ENCODE results near the gene MMAA.
"Not testable (repeated sequence)": the region's sequence is repeated elsewhere in the genome, so short reads cannot be mapped to it uniquely, and the experiment has no call there.

The MMAA gene

GRCh38 chr4:145686991-145687390, 67.8 kb downstream of the MMAA start:
- H3K4me3 ChIP-seq (replicated peaks; ENCODE audit: low read depth, low read length): no peak overlapping the region
- no peak for DNase-seq (ENCODE audit: extremely low read depth, low read depth)
- no peak for TF ChIP-seq CTCF (IDR thresholded peaks at IDR 0.05; ENCODE audit: low read depth, low read length, missing control alignments)

GRCh38 chr4:145690610-145691009, 71.4 kb downstream of the MMAA start:
- DNase-seq (ENCODE audit: extremely low read depth, low read depth): no peak
- TF ChIP-seq CTCF (IDR thresholded peaks at IDR 0.05; ENCODE audit: low read depth, low read length, missing control alignments): no peak
- no peak overlapping the region for H3K4me3 ChIP-seq (replicated peaks; ENCODE audit: low read depth, low read length)

GRCh38 chr4:145691416-145691815, 72.2 kb downstream of the MMAA start:
- not testable (repeated sequence) for H3K4me3 ChIP-seq (replicated peaks; ENCODE audit: low read depth, low read length); DNase-seq (ENCODE audit: extremely low read depth, low read depth)

GRCh38 chr4:145694929-145695328, 75.7 kb downstream of the MMAA start:
- DNase-seq (ENCODE audit: extremely low read depth, low read depth): no peak
- no peak for TF ChIP-seq CTCF (IDR thresholded peaks at IDR 0.05; ENCODE audit: low read depth, low read length, missing control alignments)

GRCh38 chr4:145697332-145697731, 78.1 kb downstream of the MMAA start:
- no peak for TF ChIP-seq CTCF (IDR thresholded peaks at IDR 0.05; ENCODE audit: low read depth, low read length, missing control alignments)
- DNase-seq (ENCODE audit: extremely low read depth, low read depth): no peak
- H3K4me3 ChIP-seq (replicated peaks; ENCODE audit: low read depth, low read length): no peak overlapping the region

More at GRCh38 chr4:145694929-145695328, 75.7 kb downstream of the MMAA start:
- no peak overlapping the region for H3K4me3 ChIP-seq (replicated peaks; ENCODE audit: low read depth, low read length)

GRCh38 chr4:145698507-145698906, 79.3 kb downstream of the MMAA start:
- H3K4me3 ChIP-seq (replicated peaks; ENCODE audit: low read depth, low read length): no peak overlapping the region

GRCh38 chr4:145703850-145704497, 84.8 kb downstream of the MMAA start:
- TF ChIP-seq CTCF (IDR thresholded peaks at IDR 0.05; ENCODE audit: low read depth, low read length, missing control alignments): no peak
- no peak overlapping the region for H3K4me3 ChIP-seq (replicated peaks; ENCODE audit: low read depth, low read length)
- no peak for DNase-seq (ENCODE audit: extremely low read depth, low read depth)

More at GRCh38 chr4:145698507-145698906, 79.3 kb downstream of the MMAA start:
- TF ChIP-seq CTCF (IDR thresholded peaks at IDR 0.05; ENCODE audit: low read depth, low read length, missing control alignments): no peak
- no peak for DNase-seq (ENCODE audit: extremely low read depth, low read depth)
